Stimulated activated naive B cell treated with anti-CD40 and anti-IgM and Interleukin-4, amounts not matched to agents 10 μg/mL and 1 μg/mL and 100 μg/mL, for 72 hours (primary cell): ENCODE results near the gene COL4A5.
"Not testable (repeated sequence)": the region's sequence is repeated elsewhere in the genome, so short reads cannot be mapped to it uniquely, and the experiment has no call there.

ENCODE experiments used
- ATAC-seq, 2 donors: fragments of 150-1000 bp; cut with Tn5 transposase; replicated peaks; 2 replicates each; pipeline ENCODE4 v1.10.0; 2021; ENCODE audit warnings: moderate library complexity in 1 of 2
- DNase-seq: peaks from one replicate; pipeline ENCODE4 v3.0.0; 2021
- H3K27ac Mint-ChIP-seq: one replicate; pipeline ENCODE4 v1.8.0; 2022; ENCODE audit warnings: mild to moderate bottlenecking, mixed read lengths
- H3K27me3 Mint-ChIP-seq, 2 donors: one replicate each; pipeline ENCODE4 v1.8.0; 2022; ENCODE audit warnings: mixed read lengths in 2 of 2
- H3K36me3 Mint-ChIP-seq, 2 donors: one replicate each; pipeline ENCODE4 v1.8.0; 2022; ENCODE audit warnings: mixed read lengths in 2 of 2, mild to moderate bottlenecking in 1 of 2
- H3K4me1 Mint-ChIP-seq, 2 donors: one replicate each; pipeline ENCODE4 v1.8.0; 2022; ENCODE audit warnings: mixed read lengths in 2 of 2, mild to moderate bottlenecking in 1 of 2
- H3K4me3 Mint-ChIP-seq, 2 donors: one replicate each; pipeline ENCODE4 v1.8.0; 2022; ENCODE audit warnings: mild to moderate bottlenecking in 2 of 2, mixed read lengths in 2 of 2, moderate library complexity in 1 of 2
- H3K9me3 Mint-ChIP-seq, 2 donors: one replicate each; pipeline ENCODE4 v1.8.0; 2022; ENCODE audit warnings: mixed read lengths in 2 of 2, mild to moderate bottlenecking in 1 of 2

COL4A5 gene

DNA sequence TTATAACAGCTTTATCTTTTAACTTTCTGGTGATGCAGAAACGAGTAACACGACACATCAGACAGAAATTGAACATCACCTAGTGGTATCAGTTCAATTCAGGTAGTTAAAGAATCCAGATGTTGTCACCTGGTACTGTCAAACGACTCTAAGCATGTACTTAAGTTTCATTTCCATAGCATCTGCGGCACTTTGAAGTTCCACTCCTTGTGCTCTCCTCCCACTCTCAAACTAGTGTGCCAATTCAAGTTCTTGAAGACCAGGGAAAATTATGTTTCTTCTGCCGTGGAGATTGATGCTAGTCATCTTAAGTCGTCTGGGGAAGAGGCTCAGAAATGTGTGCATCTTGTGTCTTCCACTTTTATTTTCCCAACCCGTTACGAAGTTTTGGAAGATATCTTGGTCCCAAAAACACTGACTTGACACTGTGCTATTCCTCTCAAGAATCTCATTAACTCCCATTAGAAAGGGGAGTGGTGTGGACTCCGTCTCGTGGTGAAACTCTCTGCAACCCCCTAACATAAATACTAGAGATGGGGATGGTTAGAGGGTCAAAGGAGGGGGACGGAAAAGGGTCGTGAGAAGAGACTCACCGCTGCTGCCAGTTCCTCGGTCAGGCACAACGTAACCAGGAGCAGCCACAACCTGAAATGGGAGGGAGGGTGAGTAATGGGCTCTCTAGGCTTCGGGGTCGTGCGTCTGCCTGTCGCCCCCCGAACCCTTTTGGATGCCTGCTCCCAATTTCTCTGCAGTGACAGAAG lies 2.1 kb upstream of the COL4A5 start:
- Mint-ChIP-seq H3K27me3 (peaks cover 30 to 33% of the 10 kb centered on the region in 2 donors), H3K36me3 (no peaks in the 10 kb centered on the region), H3K27ac (no peak overlapping the region), H3K4me1 (peaks cover 2 to 5% of the 10 kb centered on the region in 2 donors), H3K4me3 (no peak overlapping the region), H3K9me3 (no peaks in the 10 kb centered on the region)
- DNase-seq (no peak), ATAC-seq (no peak)

DNA sequence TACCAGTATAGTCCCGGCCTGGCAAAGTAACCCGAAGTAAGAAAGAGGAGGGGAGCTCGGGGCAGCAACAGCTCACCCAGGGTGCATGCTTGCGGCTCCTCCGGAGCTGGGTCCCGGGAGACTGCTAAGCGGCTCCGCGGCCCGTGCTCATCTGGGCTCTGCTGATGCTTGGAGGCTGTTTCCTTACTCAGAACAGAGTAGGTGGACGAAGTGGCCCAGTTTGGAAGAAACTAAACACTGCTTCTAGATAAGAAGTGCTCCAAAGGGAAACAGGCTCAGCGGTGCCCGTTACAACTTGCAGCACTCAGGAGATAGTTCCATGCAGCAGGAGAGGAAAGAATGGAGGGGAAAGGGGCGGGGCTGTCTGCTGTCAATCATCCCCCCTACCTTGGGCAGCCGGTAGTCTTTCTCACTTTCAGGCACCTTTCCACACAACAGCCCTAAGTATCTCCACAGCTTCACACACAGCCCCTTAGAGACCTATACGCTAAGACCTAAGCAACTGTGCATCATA lies 1.5 kb upstream of the COL4A5 start, which contains the start of gene COL4A6:
TSS of gene COL4A6 (minus strand) at position 313 of the 514 bp plus-strand sequence. CDS start at position 87, 226 bp downstream.
- ATAC-seq (no peak), DNase-seq (no peak)
- Mint-ChIP-seq H3K4me3 (no peak within 1 kb of the TSS), H3K4me1 (peaks cover 2 to 5% of the 10 kb centered on the region in 2 donors), H3K27ac (no peak within 1 kb of the TSS), H3K9me3 (no peaks in the 10 kb centered on the region), H3K27me3 (peaks cover 30 to 33% of the 10 kb centered on the region in 2 donors), H3K36me3 (no peaks in the 10 kb centered on the region)

DNA sequence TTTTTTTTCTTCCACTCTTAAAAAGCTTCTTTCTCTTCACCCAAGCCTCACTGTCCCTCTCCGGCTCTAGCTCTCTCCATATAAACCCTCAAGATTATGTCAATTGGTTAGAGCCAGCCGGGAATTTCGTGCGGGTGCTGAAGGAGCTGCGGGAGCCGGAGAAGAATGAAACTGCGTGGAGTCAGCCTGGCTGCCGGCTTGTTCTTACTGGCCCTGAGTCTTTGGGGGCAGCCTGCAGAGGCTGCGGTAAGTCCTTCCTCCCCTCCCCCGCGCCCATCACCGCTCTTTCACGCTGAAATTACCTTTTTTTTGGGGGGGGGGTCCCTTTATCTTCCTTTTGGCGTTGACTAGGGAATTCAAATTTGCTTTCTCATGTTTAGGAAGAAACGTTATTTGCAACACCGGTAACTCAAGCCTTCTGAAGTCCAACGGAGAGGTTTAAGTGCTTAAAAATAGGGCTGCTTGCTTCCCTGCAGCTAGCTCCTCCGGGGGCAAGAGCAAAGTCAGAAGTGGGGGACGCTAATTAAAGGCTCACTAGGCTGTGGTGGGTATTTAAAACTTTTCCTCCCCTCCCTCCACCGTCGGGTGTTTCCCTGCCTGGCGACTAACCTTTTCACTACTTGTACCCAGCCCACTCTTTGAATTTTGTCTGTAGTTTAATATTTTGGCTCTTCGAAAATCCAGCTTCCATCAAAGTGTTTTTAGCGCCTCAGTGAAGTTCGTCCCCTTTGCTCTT lies 491 bp downstream of the COL4A5 start:
- no peak for ATAC-seq
- DNase-seq, result no peak
- Mint-ChIP-seq H3K27ac (no peak overlapping the region), H3K36me3 (no peaks in the 10 kb centered on the region), H3K27me3 (peaks cover 30 to 33% of the 10 kb centered on the region in 2 donors), H3K4me3 (peak overlapping the region in 1 of 2 donors; percentile 65), H3K4me1 (peaks cover 2 to 5% of the 10 kb centered on the region in 2 donors), H3K9me3 (no peaks in the 10 kb centered on the region)

DNA sequence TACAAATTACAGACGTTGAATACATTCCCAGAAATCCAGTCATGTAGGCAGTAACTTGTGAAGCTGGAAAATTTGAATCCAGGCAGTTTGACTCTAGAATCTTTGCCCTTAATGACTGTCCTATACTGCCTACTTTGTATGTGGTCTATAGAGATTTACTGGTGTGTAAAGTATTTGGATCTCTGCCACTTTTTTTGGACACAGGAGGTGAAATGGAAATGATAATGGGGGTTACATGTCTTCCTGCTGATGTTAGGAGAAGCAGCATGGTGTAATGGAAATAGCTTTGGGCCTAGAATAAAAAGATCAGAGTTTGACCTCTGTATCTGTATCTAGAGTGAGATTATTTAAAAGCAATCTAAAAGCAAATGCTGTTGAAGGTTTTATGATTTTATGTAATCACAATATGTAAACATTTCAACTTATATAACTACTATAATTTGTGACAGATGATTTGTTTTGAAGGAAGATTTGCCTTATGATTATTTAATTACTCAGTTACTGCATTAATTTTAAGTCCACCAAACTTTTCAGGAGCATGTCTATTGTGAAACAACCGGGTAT lies 3.3 kb downstream of the COL4A5 start:
- Mint-ChIP-seq H3K4me1 (peaks cover 2 to 5% of the 10 kb centered on the region in 2 donors), H3K27me3 (peaks cover 24 to 27% of the 10 kb centered on the region in 2 donors), H3K36me3 (no peaks in the 10 kb centered on the region), H3K27ac (no peak overlapping the region), H3K9me3 (no peaks in the 10 kb centered on the region), H3K4me3 (no peak overlapping the region)
- ATAC-seq, result no peak
- no peak for DNase-seq

DNA sequence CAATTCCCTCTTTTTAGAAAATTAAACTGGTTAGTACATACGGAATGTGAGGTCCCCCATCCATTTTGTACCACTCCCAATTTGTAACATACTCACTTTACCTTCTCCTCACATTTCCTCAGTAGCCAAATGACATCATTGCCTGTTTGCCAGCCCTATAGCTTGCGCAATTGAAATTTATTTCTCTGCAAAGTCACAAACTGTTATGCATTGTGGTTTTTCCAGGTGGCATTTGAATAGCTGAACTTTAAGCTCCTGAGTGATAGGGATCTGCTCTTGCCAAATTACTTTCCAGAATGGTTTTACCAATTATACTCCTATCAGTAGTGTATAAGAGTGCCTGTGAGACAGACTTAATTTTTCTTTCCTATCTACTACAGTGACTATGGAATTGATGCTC lies 7.7 kb downstream of the COL4A5 start:
- H3K4me1 Mint-ChIP-seq, result no peaks in the 10 kb centered on the region
- H3K9me3 Mint-ChIP-seq, result no peaks in the 10 kb centered on the region
- no peak overlapping the region for H3K4me3 Mint-ChIP-seq
- H3K27me3 Mint-ChIP-seq, result peaks cover 0 to under 1% of the 10 kb centered on the region in 2 donors
- no peak overlapping the region for H3K27ac Mint-ChIP-seq
- no peak for ATAC-seq
- no peak for DNase-seq
- no peaks in the 10 kb centered on the region for H3K36me3 Mint-ChIP-seq

DNA sequence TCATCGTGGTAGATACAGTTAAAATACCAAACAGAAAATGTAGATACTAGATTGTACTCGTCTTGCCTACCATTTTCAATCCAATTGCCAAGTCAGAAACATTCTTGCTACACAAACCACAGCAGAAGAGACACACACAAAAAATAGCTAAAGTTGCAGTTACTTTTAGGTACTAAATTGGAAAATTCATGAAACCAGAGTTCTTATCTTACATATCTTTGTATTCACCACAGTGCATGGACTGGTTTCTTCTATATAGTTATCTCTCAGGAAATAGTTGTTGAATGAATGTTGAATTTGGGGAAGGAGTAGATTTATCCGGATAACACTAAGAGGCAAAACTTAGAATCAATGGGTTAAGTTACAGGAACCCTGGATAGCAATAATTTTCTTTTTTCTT lies 14.2 kb downstream of the COL4A5 start:
- no peak for DNase-seq
- no peak for ATAC-seq
- no peak overlapping the region for H3K27ac Mint-ChIP-seq
- no peaks in the 10 kb centered on the region for H3K9me3 Mint-ChIP-seq
- no peaks in the 10 kb centered on the region for H3K4me1 Mint-ChIP-seq
- no peaks in the 10 kb centered on the region for H3K27me3 Mint-ChIP-seq
- H3K4me3 Mint-ChIP-seq, result no peak overlapping the region
- no peaks in the 10 kb centered on the region for H3K36me3 Mint-ChIP-seq

DNA sequence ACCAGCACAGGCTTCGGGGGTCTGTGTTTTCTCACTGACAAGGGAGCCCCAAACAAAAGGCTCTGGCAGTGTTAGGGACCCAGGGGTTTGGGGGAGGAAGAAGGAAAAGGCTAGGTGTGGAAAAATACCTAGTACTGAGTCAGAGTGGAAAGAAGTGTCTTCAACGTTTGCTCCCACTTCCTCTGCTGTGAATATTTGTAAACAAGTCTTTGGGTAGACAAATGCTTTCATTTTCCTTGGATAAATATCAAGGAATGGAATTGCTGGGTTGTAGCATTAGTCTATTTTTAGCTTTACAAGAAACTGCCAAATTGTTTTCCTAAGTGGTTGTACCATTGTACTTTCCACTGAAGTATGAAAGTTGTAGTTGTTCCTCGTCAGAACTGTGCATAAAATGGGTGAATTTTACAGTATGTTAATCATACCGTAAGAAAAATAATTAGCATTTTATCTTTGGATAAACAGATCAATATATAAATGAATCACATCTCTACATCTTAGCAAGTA lies 17.4 kb downstream of the COL4A5 start:
- no peaks in the 10 kb centered on the region for H3K27me3 Mint-ChIP-seq
- no peak overlapping the region for H3K4me3 Mint-ChIP-seq
- ATAC-seq, result no peak
- H3K9me3 Mint-ChIP-seq, result no peaks in the 10 kb centered on the region
- no peaks in the 10 kb centered on the region for H3K4me1 Mint-ChIP-seq
- no peak overlapping the region for H3K27ac Mint-ChIP-seq
- no peaks in the 10 kb centered on the region for H3K36me3 Mint-ChIP-seq
- DNase-seq, result no peak

DNA sequence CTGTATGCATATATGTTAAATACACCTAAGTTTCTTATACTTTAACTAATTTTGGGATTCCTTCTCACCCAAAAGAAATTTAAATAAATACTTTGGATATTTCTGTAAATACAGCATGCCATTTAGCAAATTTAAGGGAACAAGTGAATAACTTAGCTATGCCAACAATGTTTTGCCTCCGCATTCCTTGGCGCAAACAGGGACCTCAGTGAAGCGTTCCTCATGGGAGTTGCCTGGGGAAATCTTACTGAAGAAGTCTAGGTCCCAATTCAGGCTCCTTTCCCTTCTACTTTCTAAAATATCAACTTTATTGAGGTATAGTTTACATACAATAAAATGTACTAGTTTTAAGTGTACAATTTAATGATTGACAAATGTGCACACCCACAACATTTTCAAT lies 25.0 kb downstream of the COL4A5 start:
- Mint-ChIP-seq H3K27me3 (no peaks in the 10 kb centered on the region), H3K9me3 (no peaks in the 10 kb centered on the region), H3K4me3 (no peak overlapping the region), H3K36me3 (no peaks in the 10 kb centered on the region), H3K4me1 (no peaks in the 10 kb centered on the region), H3K27ac (no peak overlapping the region)
- ATAC-seq (no peak), DNase-seq (no peak)

DNA sequence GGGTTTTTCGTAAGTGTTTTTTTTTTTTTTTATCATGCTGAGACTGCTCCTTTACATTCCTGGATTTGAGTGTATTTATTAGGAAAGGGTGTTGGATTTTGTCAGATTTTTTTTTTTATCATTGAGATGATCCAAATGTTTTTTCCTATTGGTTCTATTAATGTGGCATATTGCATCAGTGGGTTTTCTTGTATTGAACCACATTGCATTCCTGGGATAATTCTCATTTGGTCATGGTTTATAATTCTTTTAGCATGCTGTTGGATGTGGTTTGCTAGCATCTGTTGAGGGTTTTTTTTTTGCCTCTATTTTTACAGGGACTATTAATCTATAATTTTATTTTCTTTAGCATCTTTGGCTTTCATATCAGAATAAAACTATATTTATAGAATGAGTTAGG lies 28.8 kb downstream of the COL4A5 start:
- ATAC-seq (no peak), DNase-seq (no peak)
- no peaks in the 10 kb centered on the region for H3K9me3 Mint-ChIP-seq
- H3K4me3 Mint-ChIP-seq, result no peak overlapping the region
- H3K27me3 Mint-ChIP-seq, result no peaks in the 10 kb centered on the region
- H3K36me3 Mint-ChIP-seq, result no peaks in the 10 kb centered on the region
- H3K4me1 Mint-ChIP-seq, result no peaks in the 10 kb centered on the region
- no peak overlapping the region for H3K27ac Mint-ChIP-seq

DNA sequence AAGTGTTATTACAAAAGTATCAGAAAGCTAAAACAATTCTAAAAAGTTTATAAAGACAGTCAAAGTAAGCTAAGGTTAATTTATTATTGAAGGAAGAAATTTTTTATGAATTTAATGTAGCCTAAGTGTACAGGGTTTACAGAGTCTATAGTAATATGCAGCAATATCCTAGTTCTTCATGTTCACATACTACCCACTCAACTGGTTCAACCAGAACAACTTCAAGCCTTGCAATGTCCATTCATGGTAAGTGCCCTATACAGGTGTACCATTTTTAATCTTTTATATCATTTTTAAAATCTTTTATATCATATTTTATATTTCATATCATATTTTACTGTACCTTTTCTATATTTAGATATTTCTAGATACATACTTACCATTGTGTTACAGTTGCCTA lies 34.3 kb downstream of the COL4A5 start:
- Mint-ChIP-seq H3K27me3 (peaks cover 0 to 3% of the 10 kb centered on the region in 2 donors), H3K4me1 (no peaks in the 10 kb centered on the region), H3K36me3 (no peaks in the 10 kb centered on the region), H3K27ac (no peak overlapping the region), H3K4me3 (no peak overlapping the region), H3K9me3 (peaks cover 0 to 3% of the 10 kb centered on the region in 2 donors)
- DNase-seq, result no peak
- ATAC-seq, result no peak

DNA sequence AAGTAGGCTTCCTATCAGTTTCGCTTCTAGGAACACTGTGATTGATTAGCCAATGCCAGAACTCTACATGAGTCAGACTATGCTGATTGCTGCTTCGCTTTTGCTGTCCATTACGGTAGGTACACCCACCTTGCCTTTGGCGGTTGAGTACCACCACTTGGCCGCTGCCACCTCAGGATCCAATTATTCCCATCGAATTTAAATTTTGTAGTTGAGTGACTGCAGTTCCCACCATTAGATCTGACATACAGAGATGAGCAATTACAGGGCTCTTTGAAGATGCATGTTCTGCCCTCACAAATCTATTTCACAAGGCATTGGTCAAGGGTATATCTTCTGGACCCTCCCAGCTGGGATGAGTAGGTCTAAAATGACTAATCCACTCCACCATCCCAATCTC lies 41.9 kb downstream of the COL4A5 start:
- H3K9me3 Mint-ChIP-seq, ATAC-seq, H3K27me3 Mint-ChIP-seq, DNase-seq, H3K4me3 Mint-ChIP-seq, H3K4me1 Mint-ChIP-seq, H3K36me3 Mint-ChIP-seq, H3K27ac Mint-ChIP-seq: not testable (repeated sequence)

DNA sequence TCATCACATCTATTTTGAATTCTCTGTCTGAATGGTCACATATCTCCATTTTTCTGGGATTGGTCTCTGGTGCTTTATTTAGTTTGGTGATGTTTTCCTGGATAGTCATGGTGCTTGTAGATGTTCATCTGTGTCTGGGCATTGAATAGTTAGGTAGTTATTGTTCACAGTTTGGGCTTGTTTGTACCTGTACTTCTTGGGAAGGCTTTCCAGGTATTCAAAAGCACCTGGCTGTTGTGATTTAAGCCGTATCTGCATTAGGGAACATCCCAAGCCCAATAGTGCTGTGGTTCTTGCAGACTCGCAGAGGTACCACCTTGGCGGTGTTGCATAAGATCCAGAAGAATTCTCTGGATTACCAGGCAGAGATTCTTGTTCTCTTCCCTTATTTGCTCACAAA lies 44.6 kb downstream of the COL4A5 start:
- Mint-ChIP-seq H3K27ac (no peak overlapping the region), H3K9me3 (peaks cover 0 to 4% of the 10 kb centered on the region in 2 donors), H3K36me3 (no peaks in the 10 kb centered on the region), H3K4me1 (no peaks in the 10 kb centered on the region), H3K27me3 (no peaks in the 10 kb centered on the region), H3K4me3 (no peak overlapping the region)
- ATAC-seq, result no peak
- no peak for DNase-seq

DNA sequence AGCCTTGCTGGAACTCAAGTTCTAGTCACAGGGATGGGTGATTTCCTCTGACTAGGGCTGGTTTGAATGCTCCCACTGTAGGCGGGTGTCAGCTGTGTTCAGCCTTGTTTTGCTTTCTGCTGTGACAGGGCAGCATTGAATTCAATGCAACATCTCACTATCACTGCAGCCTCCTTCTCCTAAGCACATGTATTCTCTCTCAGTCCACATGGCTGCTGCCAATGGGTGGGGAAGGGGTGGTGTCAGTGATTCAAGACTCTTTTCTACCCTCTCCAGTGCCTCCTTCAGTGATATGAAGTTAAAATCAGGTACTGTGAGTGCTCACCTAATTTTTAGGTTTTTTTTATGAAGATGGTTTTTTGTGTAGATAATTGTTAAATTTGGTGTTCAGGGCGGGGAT lies 46.3 kb downstream of the COL4A5 start:
- H3K9me3 Mint-ChIP-seq, result peaks cover 0 to 4% of the 10 kb centered on the region in 2 donors
- no peak overlapping the region for H3K4me3 Mint-ChIP-seq

DNA sequence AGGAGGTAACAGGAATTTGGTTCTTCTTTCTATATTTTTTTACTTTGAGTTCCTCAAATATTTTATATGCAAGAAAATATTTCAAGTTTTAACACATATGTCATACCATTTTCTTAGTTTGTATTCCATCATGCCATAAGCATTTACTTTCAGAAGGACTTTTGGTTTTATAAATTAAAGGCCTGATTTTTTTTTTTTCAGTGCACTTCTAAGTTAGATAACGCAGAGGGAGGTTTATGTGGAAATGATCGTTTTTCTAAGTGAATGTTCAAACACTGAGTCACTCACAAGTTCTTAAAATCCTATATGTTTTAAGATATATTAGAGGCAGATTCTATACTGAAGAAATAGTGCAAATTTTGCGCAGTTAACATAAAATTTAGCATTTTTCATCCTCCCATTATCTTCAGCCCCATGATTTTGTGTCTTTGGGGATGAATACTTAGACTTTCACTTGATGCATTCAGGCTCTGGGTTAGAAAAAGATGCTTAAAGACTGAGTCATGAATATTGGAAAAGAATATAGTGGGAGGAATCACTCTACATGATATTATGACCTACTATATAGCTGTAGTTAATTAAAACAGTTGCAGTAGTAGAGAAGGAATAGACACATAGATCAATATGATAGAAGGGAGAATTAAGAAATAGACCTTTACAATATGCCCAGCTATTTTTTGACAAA lies 54.9 kb downstream of the COL4A5 start:
- Mint-ChIP-seq H3K36me3 (no peaks in the 10 kb centered on the region), H3K27me3 (no peaks in the 10 kb centered on the region), H3K4me1 (no peaks in the 10 kb centered on the region), H3K27ac (no peak overlapping the region), H3K4me3 (no peak overlapping the region), H3K9me3 (no peaks in the 10 kb centered on the region)
- DNase-seq (no peak), ATAC-seq (no peak)

More for the DNA sequence above, 46.3 kb downstream of the COL4A5 start:
- DNase-seq (no peak), ATAC-seq (no peak)
- Mint-ChIP-seq H3K36me3 (no peaks in the 10 kb centered on the region), H3K4me1 (no peaks in the 10 kb centered on the region), H3K27me3 (no peaks in the 10 kb centered on the region), H3K27ac (no peak overlapping the region)
